Kidney (tissue), 14 donors: Measurements from ENCODE around the gene NOL4L. TPM values are rescaled to one million over a fixed set of nuclear protein-coding genes. Genes with fewer than 3 reads are reported as not detected.
"Not testable (repeated sequence)": the region's sequence is repeated elsewhere in the genome, so short reads cannot be mapped to it uniquely, and the experiment has no call there.

Experiments used
- DNase-seq, 5 donors: peaks; one replicate each; pipeline ENCODE4 v3.0.0-alpha.2; 2013 to 2020
- FAIRE-seq: peaks from 2 replicates; lab custom pipeline; 2012; peaks lifted over from hg19 to GRCh38; lab: Jason Lieb, UNC
- H3K27ac ChIP-seq, 2 donors: one replicate each; pipeline ENCODE4 v1.7.0; 2013; ENCODE audit warnings: low read depth in 2 of 2, low read length in 2 of 2, inconsistent platforms in 1 of 2
- H3K27me3 ChIP-seq: one replicate; pipeline ENCODE4 v1.7.1; 2013; ENCODE audit warnings: low read length, inconsistent platforms; ENCODE audit not compliant: control insufficient read depth, insufficient read depth
- H3K36me3 ChIP-seq, 3 donors: one replicate each; pipeline versions ENCODE4 v1.7.0 to v1.7.1; 2013; ENCODE audit warnings: low read length in 3 of 3, control low read depth in 1 of 3, inconsistent platforms in 1 of 3; ENCODE audit not compliant: insufficient read depth in 3 of 3, control insufficient read depth in 2 of 3
- H3K4me1 ChIP-seq, 3 donors: one replicate each; pipeline versions ENCODE4 v1.7.0 to v1.7.1; 2013; ENCODE audit warnings: low read length in 3 of 3, inconsistent platforms in 1 of 3, low read depth in 1 of 3; ENCODE audit not compliant: control insufficient read depth in 2 of 3, insufficient read depth in 2 of 3
- H3K4me3 ChIP-seq, 3 donors: one replicate each; pipeline versions ENCODE4 v1.7.0 to v1.8.1; 2013; ENCODE audit warnings: low read length in 3 of 3, control low read depth in 1 of 3, inconsistent platforms in 1 of 3
- H3K9ac ChIP-seq, 3 donors: one replicate each; pipeline versions ENCODE4 v1.7.0 to v1.7.1; 2013; ENCODE audit warnings: low read length in 3 of 3, control low read depth in 1 of 3, inconsistent platforms in 1 of 3
- H3K9me3 ChIP-seq, 3 donors: one replicate each; pipeline versions ENCODE4 v1.7.0 to v1.7.1; 2013; ENCODE audit warnings: low read length in 3 of 3, control low read depth in 1 of 3, inconsistent platforms in 1 of 3; ENCODE audit not compliant: control insufficient read depth in 2 of 3, insufficient read depth in 1 of 3
- CTCF ChIP-seq: IDR thresholded peaks from 3 replicates; pipeline ENCODE4 v1.5.1; 2012; ENCODE audit warnings: mild to moderate bottlenecking, moderate library complexity, borderline replicate concordance; ENCODE audit not compliant: insufficient read depth; ENCODE audit errors: extremely low read depth
- intact Hi-C: fragments of 100-400 bp; cut with DNase I; formaldehyde crosslinking; loops from one replicate; pipeline ENCODE4 v1.11.1; 2022
- polyA plus RNA-seq: library from polyadenylated mRNA; stranded (reverse); fragments of 350-450 nt; fragmentation: Illumina TruSeq; extraction: RNeasy Lipid Tissue Mini Kit (QIAGEN cat#74804); gene quantifications from one replicate; pipeline ENCODE4 v1.2.3, GENCODE V29; 2014; ENCODE audit warnings: low read depth, low replicate concordance; ENCODE audit not compliant: insufficient read depth
- total RNA-seq: library from RNA; stranded (reverse); fragmentation: NEBNext Ultra II Directional; extraction: Animal tissue kit (Norgen Biotek cat#: 25700); gene quantifications from one replicate; pipeline ENCODE4 v1.2.1, GENCODE V29; 2021
- donor health status: control.
- donor health status: control.
- donor health status: control.
- donor health status: control.
- donor health status: control.
- donor health status: DM: yes; HTN: yes; CAD: no.
- donor health status: Normal renal cell carcinoma (clear cell type).

The NOL4L gene
- total and polyA plus RNA-seq, 2 donors from 2014 or later = 14.1 to 19.4 TPM

GRCh38 chr20:32415494-32415893, 169.6 kb downstream of the NOL4L start:
- H3K9me3 ChIP-seq = no peaks in the 10 kb centered on the region
- no peaks in the 10 kb centered on the region for H3K4me1 ChIP-seq
- no peak for TF ChIP-seq CTCF
- no peak for DNase-seq
- no peak overlapping the region for H3K9ac ChIP-seq
- H3K4me3 ChIP-seq = no peak overlapping the region
- intact Hi-C loops = no loop called here
- no peak for FAIRE-seq
- no peak overlapping the region for H3K27ac ChIP-seq
- no peaks in the 10 kb centered on the region for H3K36me3 ChIP-seq
- H3K27me3 ChIP-seq = no peaks in the 10 kb centered on the region

GRCh38 chr20:32411955-32412706, 173.0 kb downstream of the NOL4L start:
- no peak for FAIRE-seq
- Histone ChIP-seq H3K4me3 (no peak overlapping the region), H3K4me1 (no peaks in the 10 kb centered on the region), H3K27me3 (no peaks in the 10 kb centered on the region), H3K27ac (no peak overlapping the region), H3K36me3 (peaks cover 0 to 3% (median 0%) of the 10 kb centered on the region in 3 donors), H3K9ac (no peak overlapping the region), H3K9me3 (no peaks in the 10 kb centered on the region)
- intact Hi-C loops = no loop called here
- TF ChIP-seq CTCF = no peak
- no peak for DNase-seq

- H3K4me1 ChIP-seq, H3K36me3 ChIP-seq, DNase-seq, H3K27me3 ChIP-seq, intact Hi-C loops, H3K9ac ChIP-seq, H3K27ac ChIP-seq, H3K9me3 ChIP-seq, FAIRE-seq, H3K4me3 ChIP-seq: not testable (repeated sequence)
Measured at GRCh38 chr20:32407131-32407750, 177.9 kb downstream of the NOL4L start.

- Histone ChIP-seq H3K27me3 (no peaks in the 10 kb centered on the region), H3K4me3 (no peak overlapping the region), H3K9ac (no peak overlapping the region), H3K9me3 (no peaks in the 10 kb centered on the region), H3K36me3 (peaks cover 0 to 3% (median 0%) of the 10 kb centered on the region in 3 donors), H3K4me1 (peaks cover 0 to 5% (median 0%) of the 10 kb centered on the region in 3 donors), H3K27ac (no peak overlapping the region)
- FAIRE-seq (no peak), DNase-seq (no peak)
- intact Hi-C loops = no loop called here
- TF ChIP-seq CTCF = no peak
Measured at GRCh38 chr20:32406701-32407100, 178.4 kb downstream of the NOL4L start.
